ENCODE data around the gene WIF1.

Gene WIF1, protein sequence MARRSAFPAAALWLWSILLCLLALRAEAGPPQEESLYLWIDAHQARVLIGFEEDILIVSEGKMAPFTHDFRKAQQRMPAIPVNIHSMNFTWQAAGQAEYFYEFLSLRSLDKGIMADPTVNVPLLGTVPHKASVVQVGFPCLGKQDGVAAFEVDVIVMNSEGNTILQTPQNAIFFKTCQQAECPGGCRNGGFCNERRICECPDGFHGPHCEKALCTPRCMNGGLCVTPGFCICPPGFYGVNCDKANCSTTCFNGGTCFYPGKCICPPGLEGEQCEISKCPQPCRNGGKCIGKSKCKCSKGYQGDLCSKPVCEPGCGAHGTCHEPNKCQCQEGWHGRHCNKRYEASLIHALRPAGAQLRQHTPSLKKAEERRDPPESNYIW

DNA sequence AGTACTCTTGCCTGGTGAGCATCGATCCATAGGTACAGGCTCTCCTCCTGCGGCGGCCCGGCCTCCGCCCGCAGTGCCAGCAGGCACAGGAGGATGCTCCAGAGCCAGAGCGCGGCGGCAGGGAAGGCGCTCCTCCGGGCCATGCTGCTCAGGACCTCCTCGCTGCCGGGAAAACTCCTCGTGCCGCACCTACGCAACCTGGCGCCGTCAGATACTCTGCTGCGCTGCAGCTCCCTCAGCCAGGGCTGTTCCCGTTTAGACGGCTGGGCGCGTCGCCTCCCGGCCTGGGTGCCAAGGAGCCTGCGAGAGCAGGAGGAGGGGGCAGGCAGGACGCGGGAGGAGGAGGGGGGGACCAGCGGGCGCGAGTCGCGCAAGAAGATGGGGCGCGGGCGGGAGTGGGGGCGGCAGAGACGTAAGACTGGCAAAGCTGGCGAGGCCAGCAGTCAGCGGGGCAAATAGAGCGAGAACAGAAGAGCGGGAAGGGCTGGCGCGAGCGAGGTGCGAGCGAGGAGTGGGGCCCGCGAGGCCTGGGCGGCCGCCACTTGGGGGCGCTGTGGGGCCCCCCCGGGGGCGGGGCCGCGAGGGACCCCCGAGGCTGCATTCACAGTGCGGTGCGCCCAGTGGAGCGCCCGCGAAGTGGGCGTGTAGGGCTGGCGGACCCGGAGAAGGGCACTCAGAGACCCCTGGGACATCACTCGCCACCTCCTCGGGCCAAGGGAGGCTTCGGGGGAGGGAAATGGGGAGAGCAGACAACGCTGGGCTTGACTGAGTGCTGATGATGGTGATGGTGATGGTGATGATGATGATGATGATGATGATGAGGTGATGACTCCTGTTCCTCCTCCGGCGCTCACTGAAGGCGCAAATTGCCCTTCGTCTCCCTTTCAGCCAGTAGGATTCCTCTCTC is at the start of gene WIF1:
Gene WIF1, minus strand, starts transcription at position 257 of the 907 bp plus-strand sequence. Its CDS starts 114 bp downstream, at position 143.
- peak; percentile 32 to 40 for DNase-seq

DNA sequence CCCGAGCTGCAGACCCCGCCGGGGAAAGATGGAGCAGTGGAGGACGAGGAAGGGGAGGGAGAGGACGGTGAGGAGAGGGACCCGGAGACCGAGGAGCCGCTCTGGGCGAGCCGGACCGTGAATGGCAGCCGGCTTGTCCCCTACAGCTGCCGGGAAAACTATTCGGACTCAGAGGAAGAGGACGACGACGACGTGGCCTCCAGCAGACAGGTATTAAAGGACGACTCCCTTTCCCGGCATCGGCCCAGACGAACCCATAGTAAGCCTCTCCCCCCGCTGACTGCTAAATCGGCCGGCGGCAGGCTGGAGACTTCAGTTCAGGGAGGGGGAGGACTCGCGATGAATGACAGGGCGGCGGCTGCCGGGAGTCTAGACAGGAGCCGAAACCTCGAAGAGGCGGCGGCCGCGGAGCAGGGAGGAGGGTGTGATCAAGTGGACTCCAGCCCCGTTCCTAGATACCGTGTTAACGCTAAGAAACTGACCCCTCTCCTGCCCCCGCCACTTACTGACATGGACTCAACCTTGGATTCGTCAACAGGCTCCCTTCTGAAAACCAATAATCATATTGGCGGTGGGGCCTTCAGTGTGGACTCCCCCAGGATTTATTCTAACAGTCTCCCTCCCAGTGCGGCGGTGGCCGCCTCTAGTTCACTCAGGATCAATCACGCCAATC is 49.2 kb upstream of the WIF1 start:
- peak; percentile 34 to 49 for DNase-seq

DNA sequence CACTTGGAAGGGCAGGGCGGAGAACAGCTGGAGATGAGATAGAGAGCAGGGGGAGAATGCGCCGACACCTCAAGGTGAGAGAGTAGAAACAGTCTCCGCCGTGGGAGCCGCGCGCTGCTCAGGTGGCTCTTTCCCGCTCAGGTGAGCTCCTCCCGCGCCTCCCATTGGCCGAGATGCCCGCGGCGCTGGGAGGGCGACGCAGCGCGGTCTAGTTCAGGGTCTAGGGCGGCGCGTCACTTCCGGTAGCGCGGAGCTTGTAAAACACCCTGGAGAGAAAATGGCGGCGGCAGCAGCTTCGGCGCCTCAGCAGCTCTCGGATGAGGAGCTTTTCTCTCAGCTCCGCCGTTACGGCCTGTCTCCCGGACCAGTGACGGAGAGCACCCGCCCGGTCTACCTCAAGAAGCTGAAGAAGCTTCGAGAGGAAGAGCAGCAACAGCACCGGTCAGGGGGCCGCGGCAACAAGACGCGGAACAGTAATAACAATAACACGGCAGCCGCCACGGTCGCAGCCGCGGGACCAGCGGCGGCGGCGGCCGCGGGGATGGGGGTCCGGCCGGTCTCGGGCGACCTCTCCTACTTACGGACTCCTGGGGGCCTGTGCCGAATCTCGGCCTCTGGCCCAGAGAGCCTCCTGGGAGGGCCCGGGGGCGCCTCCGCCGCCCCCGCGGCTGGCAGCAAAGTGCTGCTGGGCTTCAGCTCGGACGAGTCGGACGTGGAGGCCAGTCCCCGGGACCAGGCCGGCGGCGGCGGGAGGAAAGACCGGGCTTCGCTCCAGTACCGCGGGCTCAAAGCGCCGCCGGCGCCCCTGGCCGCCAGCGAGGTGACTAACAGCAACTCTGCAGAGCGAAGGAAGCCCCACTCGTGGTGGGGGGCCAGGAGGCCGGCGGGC is 48.5 kb upstream of the WIF1 start, which contains the start of gene LEMD3:
Gene LEMD3, plus strand, starts transcription at position 264 of the 889 bp plus-strand sequence. Its CDS starts 14 bp downstream, at position 278.
- peak; percentile 95 to 98 for DNase-seq

DNA sequence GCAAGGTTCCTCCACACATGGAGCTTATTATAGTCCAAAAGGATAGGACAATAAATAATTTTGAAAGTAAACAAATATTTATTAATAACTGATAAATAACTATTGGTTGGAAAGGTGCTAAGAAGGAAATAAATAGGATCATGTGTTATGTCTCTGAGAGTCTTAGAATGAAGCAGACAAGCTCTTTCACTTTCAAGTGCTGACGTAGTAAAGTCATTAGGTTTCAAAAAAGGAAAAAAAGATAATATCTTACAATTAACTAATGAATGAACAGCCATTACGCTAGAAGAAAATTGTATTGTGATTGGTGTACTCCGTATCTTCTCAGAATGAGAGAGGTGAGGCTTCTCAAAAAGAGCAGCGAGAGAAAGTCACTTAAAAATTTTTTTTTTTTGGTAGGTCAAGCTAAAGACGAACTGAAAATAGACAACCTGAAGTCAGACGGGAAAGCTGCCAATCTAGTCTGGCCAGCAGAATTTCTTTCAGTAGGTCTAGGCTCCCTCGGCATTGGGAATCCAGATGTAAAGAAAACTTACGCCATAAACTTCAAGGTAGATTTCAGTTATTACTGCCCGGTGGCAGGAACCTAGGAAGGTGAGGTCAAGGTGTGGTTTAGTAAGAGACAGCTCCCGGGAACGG is 47.7 kb upstream of the WIF1 start:
- no peak for DNase-seq

DNA sequence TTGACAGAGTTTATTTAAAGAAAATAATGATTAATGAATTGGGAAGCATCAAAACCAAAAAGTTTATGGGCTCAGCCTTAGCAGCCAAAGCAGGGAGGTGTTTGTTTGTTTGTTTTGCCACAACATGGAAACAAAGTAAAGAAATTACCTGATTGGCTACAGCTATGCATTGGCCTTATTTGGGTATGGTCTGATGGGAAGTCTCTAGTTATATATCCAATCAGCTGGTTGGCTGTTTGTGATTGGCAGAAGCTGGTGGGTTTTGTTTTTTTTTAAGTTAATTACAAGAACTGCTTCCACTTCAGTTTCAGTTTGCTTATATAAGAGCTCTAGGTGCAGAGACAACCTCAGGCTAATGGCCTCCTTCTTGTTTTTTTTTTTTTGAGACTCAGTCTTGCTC is 43.7 kb upstream of the WIF1 start:
- DNase-seq: no peak

DNA sequence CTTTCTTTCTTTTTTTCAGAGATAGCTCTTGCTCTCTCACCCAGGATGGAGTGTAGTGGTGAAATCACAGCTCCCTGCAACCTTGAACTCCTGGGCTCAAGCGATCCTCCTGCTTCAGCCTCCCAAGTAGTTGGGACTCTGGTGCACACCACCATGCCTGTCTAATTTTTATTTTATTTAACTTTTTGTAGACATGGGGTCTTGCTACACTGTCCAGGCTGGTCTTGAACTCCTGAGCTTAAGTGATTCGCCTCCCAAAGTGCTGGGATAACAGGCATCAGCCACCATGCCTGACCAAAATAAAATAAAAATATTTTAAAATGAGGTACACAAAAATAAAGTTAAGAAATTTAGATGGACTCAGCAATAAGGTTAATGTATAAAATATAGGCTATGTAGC is 43.1 kb upstream of the WIF1 start:
- no peak for DNase-seq

DNA sequence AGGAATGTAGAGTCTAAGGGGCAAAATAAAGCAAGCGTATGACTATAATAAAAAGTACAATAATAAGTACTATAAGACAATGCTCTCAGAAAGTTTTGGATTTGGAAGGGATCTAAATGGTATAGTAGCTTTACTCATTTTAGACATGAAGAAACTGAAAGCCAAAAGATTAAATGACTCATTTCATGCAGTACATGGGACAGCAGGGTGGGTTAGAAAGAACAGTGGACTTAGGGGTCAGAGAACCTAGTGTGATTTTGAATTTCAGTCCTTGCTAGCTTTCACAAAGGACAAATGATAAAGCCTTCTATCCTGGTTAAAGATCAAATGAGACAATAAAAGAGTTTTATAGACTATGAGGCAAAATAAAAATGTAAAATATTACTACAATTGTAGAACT is 41.5 kb upstream of the WIF1 start:
- DNase-seq: no peak

DNA sequence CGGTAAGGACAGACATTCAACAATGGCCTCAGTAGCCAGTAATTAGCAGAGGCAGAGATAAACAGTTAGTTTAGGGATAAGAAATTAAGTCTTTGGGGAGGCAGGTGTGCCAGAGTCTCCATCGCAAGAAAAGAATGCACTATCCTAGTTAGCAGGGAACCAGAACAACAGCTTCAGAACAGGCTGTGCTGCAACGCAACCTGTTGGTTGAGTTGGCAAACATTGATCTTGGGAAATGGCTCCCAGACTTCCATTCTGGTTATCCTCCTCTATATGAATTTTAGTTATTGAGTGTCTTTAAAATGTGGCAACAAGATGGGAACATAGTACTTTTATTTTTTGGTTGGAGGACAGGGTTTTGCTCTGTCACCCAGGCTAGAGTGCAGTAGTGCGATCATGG is 36.0 kb upstream of the WIF1 start:
- DNase-seq: no peak

DNA sequence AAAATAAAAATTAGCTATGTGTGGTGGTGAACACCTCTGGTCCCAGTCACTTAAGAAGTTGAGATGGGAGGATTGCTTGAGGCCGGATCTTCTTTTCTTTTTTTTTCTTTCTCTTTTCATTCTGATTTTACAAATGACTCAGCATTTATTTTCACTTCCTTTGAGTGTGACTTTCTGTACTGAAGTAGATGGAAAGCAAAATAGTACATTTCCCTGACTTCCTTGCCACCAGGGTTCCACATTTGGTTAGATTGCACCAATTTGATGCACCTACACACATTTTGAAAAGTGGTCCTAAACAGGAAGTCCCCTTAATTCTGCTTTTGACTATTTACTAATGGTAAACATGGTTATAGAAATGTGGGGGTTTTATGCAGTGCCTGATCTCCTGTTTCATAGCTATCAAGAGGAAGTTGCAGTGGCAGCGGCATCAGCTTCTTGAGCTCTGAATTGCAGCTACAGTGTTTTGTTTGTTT is 35.3 kb upstream of the WIF1 start:
- no peak for DNase-seq

DNA sequence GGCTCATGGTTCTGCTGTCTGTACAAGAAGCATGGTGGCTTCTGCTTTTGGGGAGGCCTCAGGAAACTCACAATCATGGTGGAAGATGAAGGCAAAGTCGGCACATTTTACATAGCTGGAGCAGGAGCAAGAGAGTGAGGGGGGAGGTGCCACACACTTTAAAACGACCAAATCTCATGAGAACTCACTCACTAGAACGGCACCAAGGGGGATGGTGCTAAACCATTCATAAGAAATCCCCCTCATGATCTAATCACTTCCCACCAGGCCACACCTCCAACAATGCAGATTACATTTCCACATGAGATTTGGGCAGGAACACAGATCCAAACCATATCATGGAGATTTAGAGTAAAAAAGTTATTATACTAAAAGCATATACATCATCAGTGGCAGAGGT is 34.7 kb upstream of the WIF1 start:
- no peak for DNase-seq

DNA sequence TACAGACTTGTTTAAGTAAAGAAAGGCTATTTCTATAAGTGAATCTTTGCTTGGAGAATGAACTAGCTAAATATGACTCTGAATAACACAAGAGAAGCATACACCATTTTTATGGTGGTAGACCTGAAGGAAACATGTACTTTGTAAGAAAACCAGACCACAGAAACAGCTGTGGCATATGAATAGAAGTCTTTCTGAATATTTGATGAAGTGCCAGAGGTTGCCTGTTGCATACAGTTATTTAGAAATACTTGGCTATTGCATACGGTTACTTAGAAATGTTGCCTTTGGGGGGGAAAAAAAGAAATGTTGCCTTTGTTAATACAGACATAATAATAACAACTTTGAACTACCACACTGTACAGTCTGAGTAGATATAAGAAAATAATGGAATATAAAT is 31.5 kb upstream of the WIF1 start:
- DNase-seq: no peak

DNA sequence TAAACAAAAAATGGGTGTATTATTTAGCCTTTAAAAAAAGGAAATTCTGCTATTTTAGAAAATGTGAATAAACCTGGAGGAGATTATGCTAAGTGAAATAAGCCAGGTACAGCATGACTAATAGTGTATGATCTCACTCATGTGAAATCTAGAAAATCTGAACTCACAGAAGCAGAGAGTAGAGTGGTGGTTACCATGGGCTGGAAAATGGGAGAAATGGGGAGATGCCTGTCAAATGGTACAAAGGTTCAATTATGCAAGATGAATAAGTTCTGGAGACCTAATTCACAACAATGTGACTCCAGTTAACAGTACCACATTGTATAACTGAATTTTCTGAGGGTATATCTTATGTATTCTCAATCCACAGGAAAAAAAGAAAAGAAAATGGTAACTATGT is 30.9 kb upstream of the WIF1 start:
- no peak for DNase-seq

DNA sequence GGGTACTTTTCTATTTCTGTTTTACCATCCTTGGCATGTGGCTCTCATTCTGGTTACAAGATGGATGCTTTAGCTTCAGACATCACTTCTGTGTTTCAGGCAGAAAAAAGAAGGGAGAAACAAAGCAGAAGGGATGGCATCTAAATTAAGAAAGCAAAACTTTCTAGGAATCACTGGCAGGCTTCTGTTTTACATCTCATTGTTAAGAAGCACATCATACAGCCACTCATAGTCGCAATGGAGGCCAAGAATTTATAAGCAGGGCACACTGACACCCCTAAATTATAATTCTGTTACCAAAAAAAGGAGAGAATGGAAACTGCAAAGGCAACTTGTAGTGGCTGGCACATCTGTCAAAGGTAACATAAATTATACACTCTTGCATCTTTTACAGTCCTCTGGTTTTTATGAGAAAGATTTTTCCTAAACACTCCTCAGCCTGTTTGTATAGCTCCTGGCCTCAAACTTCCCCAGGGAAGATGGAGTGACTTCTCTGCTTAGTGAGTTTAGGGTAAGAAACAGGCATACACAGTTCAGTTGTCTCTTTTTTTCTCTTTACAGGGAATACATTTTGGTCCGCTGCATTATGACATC is 26.3 kb upstream of the WIF1 start:
- DNase-seq: no peak

DNA sequence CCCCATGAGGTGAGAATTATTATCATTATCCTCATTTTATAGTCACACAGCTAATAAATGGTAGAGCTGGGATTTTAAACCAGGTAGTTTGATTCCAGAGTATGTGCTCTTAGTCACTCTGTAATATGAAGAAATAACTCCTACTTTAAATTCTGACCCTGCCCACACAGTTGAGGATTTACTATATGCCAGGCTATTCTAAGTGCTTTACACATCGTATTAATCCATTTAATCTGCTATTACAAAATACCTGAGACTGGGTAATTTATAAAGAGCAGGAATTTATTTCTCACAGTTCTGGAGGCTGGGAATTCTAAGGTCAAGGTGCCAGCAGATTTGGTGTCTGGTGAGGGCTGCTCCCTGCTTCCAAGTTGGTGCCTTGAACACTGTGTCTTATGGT is 19.6 kb upstream of the WIF1 start:
- no peak for DNase-seq

DNA sequence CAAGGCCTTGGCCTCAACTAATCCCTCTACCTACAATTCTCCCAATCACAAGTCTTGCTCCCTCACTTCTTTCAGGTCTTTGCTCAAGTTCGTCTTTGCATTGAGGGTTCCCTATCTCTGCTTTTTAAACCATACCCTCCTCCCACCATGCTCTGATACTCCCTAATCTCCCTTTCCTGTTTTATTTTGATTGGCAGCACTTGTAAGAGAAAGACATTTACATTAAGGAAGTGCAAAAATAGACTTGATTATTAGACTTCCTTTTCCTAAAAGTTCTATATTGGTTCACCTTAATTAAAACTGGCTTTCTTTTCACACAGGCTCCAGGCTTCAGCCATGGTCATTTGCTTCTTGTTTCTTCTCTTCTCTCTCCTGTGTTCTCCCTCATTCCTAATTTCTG is 18.3 kb upstream of the WIF1 start:
- no peak for DNase-seq

DNA sequence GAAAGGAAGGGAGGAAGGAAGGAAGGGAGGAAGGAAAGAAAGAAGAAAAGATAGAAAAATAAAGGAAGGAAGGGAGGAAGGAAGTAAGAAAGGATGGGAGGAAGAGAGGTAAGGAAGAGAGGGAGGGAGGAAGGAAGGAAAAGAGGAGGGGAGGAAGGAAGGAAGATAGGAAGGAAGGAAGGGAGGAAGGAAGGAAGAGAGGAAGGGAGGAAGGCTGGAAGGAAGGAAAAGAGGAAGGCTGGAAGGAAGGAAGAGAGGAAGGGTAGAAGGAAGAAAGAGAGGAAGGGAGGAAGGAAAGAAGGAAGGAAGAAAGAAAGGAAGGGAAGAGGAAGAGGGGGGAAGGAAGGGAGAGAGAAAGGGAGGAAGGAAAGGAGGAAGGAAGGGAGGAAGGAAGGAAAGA is 12.8 kb upstream of the WIF1 start:
- DNase-seq: no peak

DNA sequence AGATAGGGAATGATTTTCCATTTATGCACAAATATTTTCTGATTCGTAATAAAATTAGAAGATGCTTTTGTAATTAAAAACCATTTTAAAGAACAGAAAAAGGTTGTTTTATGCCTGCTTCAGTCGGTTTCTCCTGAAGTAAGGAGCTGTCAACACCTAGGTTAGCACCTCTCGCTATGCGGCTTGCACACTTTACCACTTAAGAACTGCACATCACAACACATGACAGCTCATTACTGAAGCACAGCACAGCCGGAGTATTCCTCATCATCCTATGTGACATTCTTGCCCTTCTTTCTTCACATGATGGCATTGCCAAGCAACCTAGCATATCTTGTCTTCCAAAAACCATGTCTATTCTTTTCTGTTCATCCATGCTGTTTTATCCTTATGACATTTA is 5.4 kb upstream of the WIF1 start:
- DNase-seq: no peak

DNA sequence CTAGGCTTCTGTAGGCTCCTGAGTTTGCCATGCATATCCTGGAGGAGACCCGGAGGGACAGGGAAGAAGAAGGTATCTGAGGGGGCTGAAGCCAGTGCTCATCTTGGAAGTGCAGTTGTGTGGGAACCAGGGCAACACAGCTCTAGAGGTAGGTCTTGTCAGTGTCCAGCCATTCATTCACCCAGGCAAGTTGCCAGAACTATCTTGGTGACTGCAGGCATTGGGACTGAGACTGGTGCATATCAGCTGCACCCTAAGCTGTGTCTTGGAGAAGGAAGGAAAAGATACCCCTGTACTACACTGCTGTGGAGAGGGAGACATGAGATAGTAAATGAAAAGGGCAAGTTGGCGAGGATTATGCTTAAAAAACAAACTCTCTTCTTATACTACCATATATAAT is 4.9 kb upstream of the WIF1 start:
- DNase-seq: no peak

DNA sequence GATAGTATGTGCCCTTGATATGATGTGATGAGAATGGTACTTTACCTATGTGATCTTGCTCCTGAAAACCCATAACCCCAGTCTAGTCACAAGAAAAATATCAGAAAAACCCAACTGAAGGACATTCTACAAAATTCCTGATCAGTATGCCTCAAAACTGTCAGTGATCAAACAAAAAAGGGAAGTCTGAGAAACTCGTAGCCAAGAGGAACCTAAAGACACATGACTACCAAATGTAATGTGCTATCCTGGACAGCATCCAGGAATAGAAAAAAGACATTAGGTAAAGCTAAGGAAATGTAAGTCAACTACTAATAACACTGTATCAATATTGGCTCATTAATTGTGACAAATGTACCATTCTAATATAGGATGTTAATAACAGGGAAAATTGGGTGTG is 4.1 kb upstream of the WIF1 start:
- DNase-seq: no peak

DNA sequence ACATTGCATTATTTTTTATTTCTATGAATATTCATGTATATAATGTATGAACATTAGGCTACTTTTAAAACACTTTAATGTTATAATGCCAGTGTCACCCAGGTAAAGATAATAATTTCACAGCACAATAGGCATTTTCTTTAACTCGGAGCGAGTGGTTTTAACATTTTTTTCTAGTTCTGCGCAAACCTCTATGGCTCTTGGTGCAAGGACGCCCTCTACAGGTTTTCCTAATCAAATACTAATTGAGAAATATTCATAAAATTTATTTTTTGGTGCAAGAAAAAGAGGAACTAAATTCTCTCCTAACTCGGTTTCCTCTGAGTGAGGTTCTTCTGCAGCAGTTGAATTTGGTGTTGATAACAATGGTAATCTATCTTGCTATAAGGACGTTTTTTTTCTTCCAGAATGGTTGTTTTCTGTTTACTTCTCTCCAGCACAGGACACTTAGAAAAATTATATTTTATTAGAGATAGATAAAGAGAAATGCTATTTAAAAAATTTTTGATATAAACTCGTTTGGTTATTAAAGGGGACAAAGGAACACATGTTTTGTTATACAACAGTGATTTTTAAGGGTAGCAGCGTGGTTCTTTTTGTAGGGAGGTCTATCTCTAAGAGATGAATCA is 2.4 kb upstream of the WIF1 start:
- DNase-seq: peak; percentile 52 to 58

DNA sequence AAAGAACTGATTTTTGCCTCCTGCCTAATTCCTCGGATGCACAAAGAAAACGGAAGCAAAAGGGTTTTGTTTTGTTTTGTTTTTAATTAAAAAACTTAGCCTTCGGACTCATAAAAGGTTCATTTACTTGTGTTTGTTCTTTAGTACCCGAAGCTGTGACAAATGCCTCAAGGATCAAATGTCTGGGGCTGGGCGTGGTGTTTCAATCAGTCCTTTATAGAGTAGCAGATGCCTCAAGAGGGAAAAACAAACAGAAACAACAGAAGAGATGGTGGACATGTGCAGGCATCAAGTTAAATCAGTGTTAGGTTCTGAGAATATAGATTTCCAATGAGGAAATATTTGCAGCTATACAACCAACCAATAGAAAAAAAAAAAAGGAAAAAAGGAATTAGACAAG is 1.6 kb upstream of the WIF1 start:
- DNase-seq: no peak
